Measurements from ENCODE around the gene SHLD1. TPM values are rescaled to one million over a fixed set of nuclear protein-coding genes. Genes with fewer than 3 reads are reported as not detected.

SHLD1 gene
- total RNA-seq, 4 donors from 2014 or later: 1.8 to 9.7 (median 6.3) TPM

DNA sequence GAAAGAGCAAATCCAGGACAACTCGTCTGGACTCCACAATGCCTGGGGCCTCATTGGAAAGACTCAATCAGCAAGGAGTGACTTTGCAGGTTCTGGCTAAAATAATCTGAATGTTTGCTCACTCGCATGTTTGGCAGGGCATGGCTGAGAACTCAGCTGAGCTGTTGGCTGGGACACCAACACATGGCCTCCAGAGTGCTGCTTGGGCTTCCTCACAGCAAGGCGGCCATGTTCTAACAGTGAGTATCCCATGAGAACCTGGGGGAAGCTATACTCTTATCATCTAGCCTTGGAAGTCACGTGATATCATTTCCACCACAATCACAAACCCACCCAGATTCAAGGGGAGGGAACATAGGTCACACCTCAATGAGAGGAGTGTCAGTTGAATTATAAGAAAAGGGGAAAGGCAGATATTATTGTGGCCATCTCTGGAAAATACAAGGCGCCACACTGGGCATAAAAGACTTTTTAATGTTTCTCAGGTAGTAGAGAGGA, 23.1 kb upstream of the SHLD1 start:
- intact Hi-C loops (cut with DNase I; ENCODE audit: low total_unique reads): no loop called here
- no peak for DNase-seq
- no peak overlapping the region for H3K4me3 ChIP-seq
- H3K27me3 ChIP-seq: no peaks in the 10 kb centered on the region
- H3K9me3 ChIP-seq: no peaks in the 10 kb centered on the region
- TF ChIP-seq, protein P1, sequence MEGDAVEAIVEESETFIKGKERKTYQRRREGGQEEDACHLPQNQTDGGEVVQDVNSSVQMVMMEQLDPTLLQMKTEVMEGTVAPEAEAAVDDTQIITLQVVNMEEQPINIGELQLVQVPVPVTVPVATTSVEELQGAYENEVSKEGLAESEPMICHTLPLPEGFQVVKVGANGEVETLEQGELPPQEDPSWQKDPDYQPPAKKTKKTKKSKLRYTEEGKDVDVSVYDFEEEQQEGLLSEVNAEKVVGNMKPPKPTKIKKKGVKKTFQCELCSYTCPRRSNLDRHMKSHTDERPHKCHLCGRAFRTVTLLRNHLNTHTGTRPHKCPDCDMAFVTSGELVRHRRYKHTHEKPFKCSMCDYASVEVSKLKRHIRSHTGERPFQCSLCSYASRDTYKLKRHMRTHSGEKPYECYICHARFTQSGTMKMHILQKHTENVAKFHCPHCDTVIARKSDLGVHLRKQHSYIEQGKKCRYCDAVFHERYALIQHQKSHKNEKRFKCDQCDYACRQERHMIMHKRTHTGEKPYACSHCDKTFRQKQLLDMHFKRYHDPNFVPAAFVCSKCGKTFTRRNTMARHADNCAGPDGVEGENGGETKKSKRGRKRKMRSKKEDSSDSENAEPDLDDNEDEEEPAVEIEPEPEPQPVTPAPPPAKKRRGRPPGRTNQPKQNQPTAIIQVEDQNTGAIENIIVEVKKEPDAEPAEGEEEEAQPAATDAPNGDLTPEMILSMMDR (IDR thresholded peaks at IDR 0.05): no peak
- no peak for TF ChIP-seq POLR2A (IDR thresholded peaks at IDR 0.05)
- no peaks in the 10 kb centered on the region for H3K4me1 ChIP-seq
- H3K27ac ChIP-seq: no peak overlapping the region
- no peaks in the 10 kb centered on the region for H3K36me3 ChIP-seq

DNA sequence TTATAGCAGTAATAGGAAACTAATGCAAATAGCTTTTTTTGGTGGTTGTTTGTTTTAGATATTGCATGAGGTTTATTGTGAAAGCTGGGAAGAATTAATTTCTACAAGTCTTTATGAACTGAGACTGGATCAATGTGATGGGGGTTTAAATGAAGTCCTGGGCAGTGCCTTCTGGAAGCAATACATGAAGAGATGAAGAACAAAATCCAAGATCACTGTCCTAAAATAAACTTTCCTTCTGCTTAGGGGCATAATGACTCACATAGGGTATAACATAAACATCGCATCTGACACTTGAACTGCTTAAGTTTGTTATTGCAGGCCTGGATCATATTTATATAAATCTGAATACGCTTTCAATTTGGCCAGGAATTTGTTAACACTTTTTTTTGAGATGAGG, 20.9 kb upstream of the SHLD1 start:
- TF ChIP-seq, protein P1 (IDR thresholded peaks at IDR 0.05): no peak
- no peak for TF ChIP-seq POLR2A (IDR thresholded peaks at IDR 0.05)
- Histone ChIP-seq H3K9me3 (no peaks in the 10 kb centered on the region), H3K27ac (no peak overlapping the region), H3K27me3 (no peaks in the 10 kb centered on the region), H3K4me1 (no peaks in the 10 kb centered on the region), H3K4me3 (no peak overlapping the region), H3K36me3 (no peaks in the 10 kb centered on the region)
- intact Hi-C loops (cut with DNase I; ENCODE audit: low total_unique reads): no loop called here
- DNase-seq: no peak

DNA sequence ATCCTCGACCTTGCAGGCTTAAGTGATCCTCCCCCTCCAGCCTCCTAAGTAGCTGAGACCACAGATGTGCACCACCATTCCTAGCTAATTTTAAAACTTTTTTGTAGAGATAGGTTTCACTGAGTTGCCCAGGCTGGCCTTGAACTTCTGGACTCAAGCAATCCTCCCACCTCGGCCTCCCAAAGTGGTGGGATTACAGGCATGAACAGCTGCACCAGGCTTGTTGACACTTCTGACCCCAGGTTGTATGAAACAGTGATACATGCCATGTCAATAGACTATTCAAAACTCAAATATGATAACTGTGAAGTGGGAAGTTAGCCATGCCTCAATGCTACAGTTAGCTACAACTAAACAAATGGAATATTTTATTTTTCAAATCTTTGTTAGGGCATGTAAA, 20.1 kb upstream of the SHLD1 start:
- H3K4me3 ChIP-seq: no peak overlapping the region
- H3K36me3 ChIP-seq: no peaks in the 10 kb centered on the region
- H3K4me1 ChIP-seq: no peaks in the 10 kb centered on the region
- H3K27ac ChIP-seq: no peak overlapping the region
- TF ChIP-seq, protein P1 (IDR thresholded peaks at IDR 0.05): no peak
- TF ChIP-seq POLR2A (IDR thresholded peaks at IDR 0.05): no peak
- H3K9me3 ChIP-seq: no peaks in the 10 kb centered on the region
- H3K27me3 ChIP-seq: no peaks in the 10 kb centered on the region
- intact Hi-C loops (cut with DNase I; ENCODE audit: low total_unique reads): no loop called here
- no peak for DNase-seq

DNA sequence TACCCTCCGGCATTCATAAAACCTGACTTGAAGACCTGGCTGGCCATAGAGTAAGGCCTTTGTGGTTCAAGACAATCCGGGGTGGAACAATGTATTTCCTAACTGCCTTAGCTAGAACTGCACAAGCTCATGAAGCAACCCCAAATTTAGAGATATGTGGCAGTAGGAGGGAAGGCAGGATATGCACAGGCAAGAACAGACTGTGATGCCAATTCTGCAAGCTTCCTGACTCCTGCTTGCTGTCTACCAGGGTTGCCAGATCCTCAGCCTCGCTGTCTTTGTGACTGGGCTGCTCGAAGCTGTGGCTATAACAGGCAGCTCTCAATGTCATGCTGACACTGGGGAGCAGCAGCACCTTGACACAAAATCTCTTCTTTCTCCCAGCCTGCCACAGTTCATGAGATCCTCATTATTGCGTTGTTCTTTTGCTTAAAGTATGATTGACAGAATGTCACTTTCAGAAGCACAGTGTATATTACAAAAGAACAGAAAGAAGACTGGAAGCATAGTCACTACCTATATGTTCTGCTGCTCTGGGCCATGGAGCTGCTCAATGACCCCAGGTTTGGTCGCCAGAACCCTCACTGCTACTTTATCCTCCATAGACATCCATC, 18.3 kb upstream of the SHLD1 start:
- no peak for DNase-seq
- Histone ChIP-seq H3K4me1 (no peaks in the 10 kb centered on the region), H3K27me3 (no peaks in the 10 kb centered on the region), H3K4me3 (no peak overlapping the region), H3K36me3 (no peaks in the 10 kb centered on the region), H3K27ac (no peak overlapping the region), H3K9me3 (no peaks in the 10 kb centered on the region)
- TF ChIP-seq POLR2A (IDR thresholded peaks at IDR 0.05): no peak
- TF ChIP-seq, protein P1 (IDR thresholded peaks at IDR 0.05): no peak
- intact Hi-C loops (cut with DNase I; ENCODE audit: low total_unique reads): no loop called here

DNA sequence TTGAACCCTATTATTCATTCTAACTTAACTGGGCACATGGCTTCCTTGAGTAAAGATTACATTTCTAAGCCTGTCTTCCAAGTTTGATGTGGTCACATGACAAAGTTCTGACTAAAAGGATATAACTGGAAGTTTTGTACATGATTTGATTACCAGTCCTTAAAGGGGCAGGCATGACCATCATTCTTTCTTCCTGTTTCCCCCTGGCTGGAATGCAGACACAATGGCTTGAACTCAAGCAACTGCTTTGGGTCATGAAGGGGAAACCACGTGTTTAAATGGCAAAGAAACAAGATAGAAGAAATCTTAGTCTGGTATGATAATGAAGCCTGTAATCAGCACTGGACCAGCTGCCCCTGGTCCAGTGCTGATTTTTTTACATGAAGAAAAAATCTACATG, 15.6 kb upstream of the SHLD1 start:
- TF ChIP-seq, protein P1 (IDR thresholded peaks at IDR 0.05): no peak
- no peak for TF ChIP-seq POLR2A (IDR thresholded peaks at IDR 0.05)
- Histone ChIP-seq H3K4me3 (no peak overlapping the region), H3K4me1 (no peaks in the 10 kb centered on the region), H3K27me3 (no peaks in the 10 kb centered on the region), H3K9me3 (no peaks in the 10 kb centered on the region), H3K36me3 (no peaks in the 10 kb centered on the region), H3K27ac (no peak overlapping the region)
- DNase-seq: no peak
- intact Hi-C loops (cut with DNase I; ENCODE audit: low total_unique reads): no loop called here
